ENCODE data around the gene CERS1. TPM values are rescaled to one million over a fixed set of nuclear protein-coding genes. Genes with fewer than 3 reads are reported as not detected.
"Not testable (repeated sequence)": the region's sequence is repeated elsewhere in the genome, so short reads cannot be mapped to it uniquely, and the experiment has no call there.

The CERS1 gene
- total RNA-seq, 4 donors from 2014 or later: 0.42 to 3.2 (median 1.1) TPM

GRCh38 chr19:18904334-18905057 is 8.5 kb upstream of the CERS1 start:
- intact Hi-C loops (cut with DNase I): no loop called here
- no peak for TF ChIP-seq POLR2AphosphoS5 (IDR thresholded peaks at IDR 0.05)
- TF ChIP-seq POLR2A (IDR thresholded peaks at IDR 0.05; ENCODE audit: low read depth): no peak
- no peak for TF ChIP-seq EP300 (IDR thresholded peaks at IDR 0.05)
- TF ChIP-seq, protein P1, sequence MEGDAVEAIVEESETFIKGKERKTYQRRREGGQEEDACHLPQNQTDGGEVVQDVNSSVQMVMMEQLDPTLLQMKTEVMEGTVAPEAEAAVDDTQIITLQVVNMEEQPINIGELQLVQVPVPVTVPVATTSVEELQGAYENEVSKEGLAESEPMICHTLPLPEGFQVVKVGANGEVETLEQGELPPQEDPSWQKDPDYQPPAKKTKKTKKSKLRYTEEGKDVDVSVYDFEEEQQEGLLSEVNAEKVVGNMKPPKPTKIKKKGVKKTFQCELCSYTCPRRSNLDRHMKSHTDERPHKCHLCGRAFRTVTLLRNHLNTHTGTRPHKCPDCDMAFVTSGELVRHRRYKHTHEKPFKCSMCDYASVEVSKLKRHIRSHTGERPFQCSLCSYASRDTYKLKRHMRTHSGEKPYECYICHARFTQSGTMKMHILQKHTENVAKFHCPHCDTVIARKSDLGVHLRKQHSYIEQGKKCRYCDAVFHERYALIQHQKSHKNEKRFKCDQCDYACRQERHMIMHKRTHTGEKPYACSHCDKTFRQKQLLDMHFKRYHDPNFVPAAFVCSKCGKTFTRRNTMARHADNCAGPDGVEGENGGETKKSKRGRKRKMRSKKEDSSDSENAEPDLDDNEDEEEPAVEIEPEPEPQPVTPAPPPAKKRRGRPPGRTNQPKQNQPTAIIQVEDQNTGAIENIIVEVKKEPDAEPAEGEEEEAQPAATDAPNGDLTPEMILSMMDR (IDR thresholded peaks at IDR 0.05): no peak
- H3K4me1 ChIP-seq: no peaks in the 10 kb centered on the region
- no peaks in the 10 kb centered on the region for H3K27me3 ChIP-seq
- 88% methylated on average over 10 of the region's 25 CpGs for WGBS
- no peak for DNase-seq (ENCODE audit: extremely low spot score)
- H3K4me3 ChIP-seq: no peak overlapping the region
- peaks cover 32 to 94% (median 84%) of the 10 kb centered on the region in 4 donors for H3K36me3 ChIP-seq
- no peak overlapping the region for H3K27ac ChIP-seq (replicated peaks in 1 of 4)
- H3K9me3 ChIP-seq: no peaks in the 10 kb centered on the region

DNA sequence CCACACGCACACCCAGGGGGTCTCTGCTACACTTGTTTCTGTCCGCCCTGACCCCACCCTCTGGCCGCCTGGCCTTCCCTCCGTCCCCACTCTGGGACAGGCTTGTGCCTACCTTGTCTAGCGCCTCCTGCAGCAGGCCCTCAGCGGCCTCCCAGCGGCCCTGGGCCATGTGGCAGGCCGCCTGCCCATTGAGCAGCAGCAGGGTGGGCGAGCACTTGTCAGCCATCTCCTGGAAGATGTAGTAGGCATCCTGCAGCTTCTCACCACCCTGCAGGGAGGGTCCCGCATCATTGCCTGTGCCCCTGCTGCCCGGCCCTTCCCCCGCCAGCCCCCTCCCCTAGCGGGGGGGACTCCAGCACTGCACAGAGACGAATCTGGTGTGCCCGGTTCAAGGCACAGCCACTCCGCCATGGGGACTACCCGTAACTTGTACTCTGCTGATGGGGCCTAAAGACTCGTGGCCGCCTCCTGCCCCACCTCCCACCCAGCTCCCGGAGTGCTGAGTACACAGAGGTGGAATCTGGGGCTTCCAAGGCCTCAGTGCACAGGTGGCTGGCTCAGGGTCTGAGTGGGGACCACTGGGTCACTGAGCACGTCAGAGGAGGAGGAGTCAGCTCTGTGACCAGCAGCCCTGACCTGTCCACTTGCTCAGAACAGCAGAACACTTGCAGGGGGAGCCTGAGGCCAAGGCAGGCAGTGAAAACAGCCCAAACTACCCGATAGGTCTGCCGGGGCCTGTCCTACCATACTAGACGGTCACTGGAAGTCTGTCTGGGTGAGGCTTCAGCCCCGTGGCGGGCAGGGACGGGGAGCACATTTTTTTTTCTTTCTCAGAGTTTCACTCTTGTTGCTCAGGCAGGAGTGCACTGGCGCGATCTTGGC is 7.4 kb upstream of the CERS1 start:
- TF ChIP-seq POLR2A (IDR thresholded peaks at IDR 0.05; ENCODE audit: low read depth) (no peak), POLR2AphosphoS5 (IDR thresholded peaks at IDR 0.05) (no peak), EP300 (IDR thresholded peaks at IDR 0.05) (no peak)
- TF ChIP-seq, protein P1 (IDR thresholded peaks at IDR 0.05): no peak
- no peak overlapping the region for H3K4me3 ChIP-seq
- H3K4me1 ChIP-seq: no peaks in the 10 kb centered on the region
- H3K27ac ChIP-seq (replicated peaks in 1 of 4): no peak overlapping the region
- intact Hi-C loops (cut with DNase I): no loop called here
- WGBS: 86% methylated on average over 15 of the region's 29 CpGs
- H3K9me3 ChIP-seq: no peaks in the 10 kb centered on the region
- DNase-seq (ENCODE audit: extremely low spot score): no peak
- peaks cover 38 to 96% (median 86%) of the 10 kb centered on the region in 4 donors for H3K36me3 ChIP-seq
- H3K27me3 ChIP-seq: no peaks in the 10 kb centered on the region

DNA sequence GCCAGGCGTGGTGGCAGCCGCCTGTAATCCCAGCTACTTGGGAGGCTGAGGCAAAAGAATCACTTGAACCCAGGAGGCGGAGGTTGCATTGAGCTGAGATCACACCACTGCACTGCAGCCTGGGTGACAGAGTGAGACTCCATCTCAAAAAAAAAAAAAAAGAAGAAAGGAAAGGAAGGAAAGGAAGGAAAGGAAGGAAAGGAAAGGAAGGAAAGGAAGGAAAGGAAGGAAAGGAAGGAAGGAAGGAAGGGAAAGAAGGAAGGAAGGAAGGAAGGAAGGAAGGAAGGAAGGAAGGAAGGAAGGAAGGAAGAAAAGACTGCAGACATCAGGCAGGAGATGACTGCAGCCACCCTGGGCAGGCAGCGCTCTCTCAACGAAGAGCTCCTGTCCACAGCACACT is 6.6 kb upstream of the CERS1 start:
- H3K4me1 ChIP-seq; H3K27me3 ChIP-seq; DNase-seq (ENCODE audit: extremely low spot score); H3K9me3 ChIP-seq; intact Hi-C loops (cut with DNase I); H3K4me3 ChIP-seq; H3K27ac ChIP-seq (replicated peaks in 1 of 4): not testable (repeated sequence)
- peaks cover 38 to 92% (median 80%) of the 10 kb centered on the region in 4 donors for H3K36me3 ChIP-seq
- WGBS: 96% methylated on average over 5 of the region's 5 CpGs

DNA sequence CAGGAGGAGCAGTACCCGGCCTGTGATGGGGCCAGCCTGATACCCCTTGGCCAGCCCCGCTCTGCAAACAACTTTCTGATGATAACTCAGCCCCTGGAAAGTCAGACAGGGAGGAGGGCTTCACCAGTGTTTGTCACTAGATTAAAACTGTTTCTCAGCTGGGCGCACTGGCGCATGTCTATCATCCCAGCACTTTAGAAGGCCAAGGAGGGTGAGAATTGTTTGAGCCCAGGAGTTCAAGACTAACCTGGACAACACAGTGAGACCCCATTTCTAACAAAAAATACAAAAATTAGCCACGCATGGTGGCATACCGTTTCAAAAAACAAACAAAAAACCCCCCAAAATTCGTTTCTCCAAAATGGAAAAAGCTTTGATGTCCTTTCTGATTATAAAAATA is 5.5 kb upstream of the CERS1 start:
- no peak for DNase-seq (ENCODE audit: extremely low spot score)
- Histone ChIP-seq H3K27me3 (peaks cover 0 to 11% (median 0%) of the 10 kb centered on the region in 4 donors), H3K4me1 (peaks cover 0 to 6% (median 2%) of the 10 kb centered on the region in 4 donors), H3K36me3 (peaks cover 33 to 81% (median 69%) of the 10 kb centered on the region in 4 donors), H3K4me3 (no peak overlapping the region), H3K27ac (replicated peaks in 1 of 4) (no peak overlapping the region), H3K9me3 (no peaks in the 10 kb centered on the region)
- WGBS: 91% methylated on average over 7 of the region's 7 CpGs
- intact Hi-C loops (cut with DNase I): no loop called here
- TF ChIP-seq POLR2A (IDR thresholded peaks at IDR 0.05; ENCODE audit: low read depth) (no peak), POLR2AphosphoS5 (IDR thresholded peaks at IDR 0.05) (no peak), EP300 (IDR thresholded peaks at IDR 0.05) (no peak)
- TF ChIP-seq, protein P1 (IDR thresholded peaks at IDR 0.05): no peak

All from esophagus muscularis mucosa (tissue), 4 donors.